Neutrophil (primary cell): Measurements from ENCODE around the gene HOXA10.

Experiments used
- H3K27ac ChIP-seq: fragments of 200-600 bp; sonication (generic); 2 replicates; pipeline ENCODE4 v1.5.1; 2016; ENCODE audit warnings: mild to moderate bottlenecking, moderate library complexity
- H3K27me3 ChIP-seq: fragments of 200-600 bp; sonication (generic); 2 replicates; pipeline ENCODE4 v1.6.0; 2016; ENCODE audit warnings: mild to moderate bottlenecking
- H3K36me3 ChIP-seq: fragments of 200-600 bp; sonication (generic); 2 replicates; pipeline ENCODE4 v1.5.1; 2017
- H3K4me1 ChIP-seq, 2 experiments: fragments of 200-600 bp in 1 of 2; sonication (generic) in 1 of 2; 1 replicate in 1 of 2; 2 replicates in 1 of 2; pipeline versions ENCODE4 v1.5.1 to v1.6.1; 2013 to 2016; ENCODE audit warnings: low read depth in 1 of 2, low read length in 1 of 2, mild to moderate bottlenecking in 1 of 2, moderate library complexity in 1 of 2; ENCODE audit not compliant: control insufficient read depth in 1 of 2, insufficient read depth in 1 of 2
- H3K4me3 ChIP-seq, 2 experiments: fragments of 200-600 bp in 1 of 2; sonication (generic) in 1 of 2; 1 replicate in 1 of 2; 2 replicates in 1 of 2; pipeline ENCODE4 v1.5.1; 2013 to 2016; ENCODE audit warnings: low read depth in 1 of 2, low read length in 1 of 2, mild to moderate bottlenecking in 1 of 2, moderate library complexity in 1 of 2
- H3K9me3 ChIP-seq: fragments of 200-600 bp; sonication (generic); 2 replicates; pipeline ENCODE4 v1.5.1; 2016
- TF ChIP-seq, protein P1 (sequence below): fragments of 200-600 bp; sonication (generic); IDR thresholded peaks from 2 replicates; pipeline ENCODE4 v1.5.1; 2016; ENCODE audit warnings: antibody characterized with exemption

Gene HOXA10

DNA sequence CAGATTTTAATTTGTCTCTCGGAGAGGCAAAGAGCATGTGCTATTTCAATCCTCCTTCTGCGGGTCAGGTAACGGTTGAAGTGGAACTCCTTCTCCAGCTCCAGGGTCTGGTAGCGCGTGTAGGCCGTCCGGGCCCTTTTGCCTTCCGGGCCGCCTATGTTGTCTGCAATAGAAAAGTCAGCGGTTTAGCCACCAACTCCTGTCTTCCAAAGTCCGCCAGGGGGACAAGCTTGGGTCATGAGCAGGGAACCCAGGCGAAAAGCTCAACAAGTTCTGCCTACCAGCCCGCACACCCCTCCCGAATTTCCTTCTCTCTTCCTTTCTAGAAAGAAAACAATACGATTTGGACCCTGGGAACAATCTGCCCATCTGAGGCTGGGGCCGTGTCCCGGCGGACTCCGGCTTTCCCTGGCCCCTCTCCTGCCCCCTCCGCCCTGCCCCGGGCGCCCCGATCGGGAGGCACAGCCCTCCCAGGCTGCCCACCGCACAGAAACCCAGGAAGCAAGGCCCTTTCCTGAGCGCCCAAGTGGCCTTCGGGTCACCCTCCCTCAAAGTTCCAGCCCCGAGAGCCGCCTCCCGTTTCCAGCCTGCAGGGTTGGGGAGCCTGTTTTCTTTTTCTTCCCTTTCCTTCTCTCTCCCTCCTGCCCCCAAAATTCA lies 32.1 kb downstream of the HOXA10 start:
- Histone ChIP-seq H3K27me3 (peaks cover 75% of the 10 kb centered on the region), H3K36me3 (no peaks in the 10 kb centered on the region), H3K9me3 (no peaks in the 10 kb centered on the region), H3K4me3 (peak overlapping the region; percentile 38 to 41), H3K4me1 (no peaks in the 10 kb centered on the region), H3K27ac (no peak overlapping the region)
- TF ChIP-seq, protein P1, sequence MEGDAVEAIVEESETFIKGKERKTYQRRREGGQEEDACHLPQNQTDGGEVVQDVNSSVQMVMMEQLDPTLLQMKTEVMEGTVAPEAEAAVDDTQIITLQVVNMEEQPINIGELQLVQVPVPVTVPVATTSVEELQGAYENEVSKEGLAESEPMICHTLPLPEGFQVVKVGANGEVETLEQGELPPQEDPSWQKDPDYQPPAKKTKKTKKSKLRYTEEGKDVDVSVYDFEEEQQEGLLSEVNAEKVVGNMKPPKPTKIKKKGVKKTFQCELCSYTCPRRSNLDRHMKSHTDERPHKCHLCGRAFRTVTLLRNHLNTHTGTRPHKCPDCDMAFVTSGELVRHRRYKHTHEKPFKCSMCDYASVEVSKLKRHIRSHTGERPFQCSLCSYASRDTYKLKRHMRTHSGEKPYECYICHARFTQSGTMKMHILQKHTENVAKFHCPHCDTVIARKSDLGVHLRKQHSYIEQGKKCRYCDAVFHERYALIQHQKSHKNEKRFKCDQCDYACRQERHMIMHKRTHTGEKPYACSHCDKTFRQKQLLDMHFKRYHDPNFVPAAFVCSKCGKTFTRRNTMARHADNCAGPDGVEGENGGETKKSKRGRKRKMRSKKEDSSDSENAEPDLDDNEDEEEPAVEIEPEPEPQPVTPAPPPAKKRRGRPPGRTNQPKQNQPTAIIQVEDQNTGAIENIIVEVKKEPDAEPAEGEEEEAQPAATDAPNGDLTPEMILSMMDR = no peak

DNA sequence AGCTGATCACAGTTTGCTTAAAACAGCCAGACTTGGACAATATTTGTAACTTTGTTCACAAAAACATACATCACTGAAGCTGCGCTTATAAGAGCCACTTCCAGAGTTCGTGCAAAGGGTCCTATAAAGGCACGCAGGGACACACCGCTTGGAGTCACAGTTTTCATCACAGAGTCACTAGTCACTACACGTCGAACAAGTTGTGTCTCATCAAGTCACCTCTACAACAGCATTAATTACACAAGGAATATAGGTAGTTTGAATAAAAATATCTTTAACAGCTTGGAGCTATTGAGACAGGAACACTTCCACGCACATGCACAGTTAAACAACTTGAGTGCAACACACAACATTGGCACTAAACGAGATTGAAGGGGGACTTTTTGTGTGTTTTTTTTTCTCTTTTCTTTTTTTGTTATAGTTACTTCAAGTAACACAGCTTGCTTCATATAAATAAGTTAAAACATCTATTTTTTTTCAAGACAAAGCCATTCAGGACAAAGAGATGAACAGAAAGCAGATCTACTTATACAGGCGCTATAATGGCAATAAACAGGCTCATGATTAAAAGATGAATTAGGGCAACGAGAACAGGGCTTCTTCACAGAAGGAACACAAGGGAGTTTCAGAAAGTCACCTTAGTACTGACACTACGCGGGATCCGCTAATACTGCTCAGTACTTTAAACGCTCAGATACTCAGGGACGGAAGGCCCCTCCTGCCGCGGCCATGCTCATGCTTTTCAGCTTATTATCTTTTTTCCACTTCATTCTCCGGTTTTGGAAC lies 32.8 kb downstream of the HOXA10 start:
- Histone ChIP-seq H3K36me3 (no peaks in the 10 kb centered on the region), H3K4me1 (no peaks in the 10 kb centered on the region), H3K4me3 (no peak overlapping the region), H3K27me3 (peaks cover 75% of the 10 kb centered on the region), H3K9me3 (no peaks in the 10 kb centered on the region), H3K27ac (no peak overlapping the region)
- TF ChIP-seq, protein P1 = no peak

DNA sequence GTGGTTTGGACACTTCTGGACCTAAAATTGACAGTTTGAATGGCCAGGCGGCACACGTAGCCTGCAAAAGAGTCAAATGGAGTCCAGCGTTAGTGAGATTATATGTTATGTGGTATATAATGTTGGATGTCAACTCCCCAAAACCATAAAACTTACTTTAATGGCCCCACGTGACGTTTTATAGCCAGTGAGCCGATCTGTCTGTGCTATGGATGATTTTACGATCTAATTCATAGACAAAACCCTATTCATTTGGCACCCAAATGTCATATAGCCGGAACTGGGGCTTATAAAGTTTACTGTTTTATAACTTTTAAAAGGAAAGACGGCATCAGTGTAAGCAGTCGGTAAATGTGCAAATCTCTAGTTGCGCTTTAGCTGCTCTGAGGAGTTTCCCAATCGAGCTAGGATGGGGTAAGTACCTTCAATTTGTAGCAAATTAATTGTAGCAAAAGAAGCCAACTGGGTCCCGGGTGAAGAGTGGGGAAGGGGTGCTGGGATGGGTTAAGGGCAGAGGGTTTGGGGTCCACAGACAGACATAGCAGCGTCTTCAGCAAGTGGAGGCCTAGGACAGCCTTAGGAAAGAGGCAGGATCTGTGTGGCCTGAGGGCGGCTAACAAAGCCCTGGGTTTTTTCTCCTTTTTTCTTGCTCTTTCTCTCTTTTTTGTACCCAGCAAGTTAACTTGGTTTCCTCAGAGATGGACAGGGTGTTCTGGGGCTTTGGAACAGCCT lies 33.8 kb downstream of the HOXA10 start:
- Histone ChIP-seq H3K27me3 (peaks cover 75% of the 10 kb centered on the region), H3K36me3 (no peaks in the 10 kb centered on the region), H3K9me3 (no peaks in the 10 kb centered on the region), H3K4me3 (no peak overlapping the region), H3K4me1 (peaks cover 4 to 8% of the 10 kb centered on the region in 2 experiments), H3K27ac (no peak overlapping the region)
- TF ChIP-seq, protein P1 = no peak

DNA sequence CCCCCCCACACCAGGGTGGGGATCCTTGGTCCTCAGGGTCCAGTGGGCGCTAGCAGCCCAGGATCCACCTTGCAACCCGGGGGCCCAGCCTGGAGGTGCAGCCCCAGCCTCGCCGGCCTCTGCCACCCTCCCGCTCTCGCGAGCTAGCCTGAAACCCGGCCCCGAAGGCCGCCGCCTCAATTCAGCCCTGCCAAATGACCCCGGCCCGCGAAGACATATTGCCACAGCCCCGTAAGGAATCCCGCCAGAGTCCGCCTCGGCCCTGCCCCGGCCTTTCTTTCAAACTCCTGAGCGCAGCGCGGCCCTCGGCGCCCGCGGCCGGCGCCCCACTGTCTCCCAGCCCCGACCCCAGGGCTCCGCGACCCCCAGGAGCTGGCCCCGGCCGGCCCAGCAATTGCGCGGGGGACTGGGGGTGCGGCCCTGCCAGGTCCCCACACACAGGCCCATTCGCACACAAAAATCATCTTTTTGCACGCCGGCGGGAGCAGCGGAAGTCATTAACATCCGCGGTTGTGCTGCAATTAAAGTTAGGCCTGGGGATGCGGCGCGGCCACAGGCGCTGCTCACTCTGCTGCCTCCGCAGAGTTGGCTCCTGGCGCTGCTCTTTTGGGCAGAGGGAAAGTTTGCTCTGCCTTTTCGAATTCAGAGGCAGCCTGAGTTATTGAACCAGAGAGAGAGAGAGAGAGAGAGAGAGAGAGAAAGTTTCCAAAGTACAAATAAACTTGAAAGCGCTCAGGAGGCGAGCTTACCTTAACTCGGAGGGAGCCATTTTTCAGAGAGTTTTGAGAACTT lies 34.6 kb downstream of the HOXA10 start:
- TF ChIP-seq, protein P1 = no peak
- Histone ChIP-seq H3K27ac (no peak overlapping the region), H3K4me1 (peaks cover 12 to 15% of the 10 kb centered on the region in 2 experiments), H3K9me3 (no peaks in the 10 kb centered on the region), H3K36me3 (no peaks in the 10 kb centered on the region), H3K27me3 (peaks cover 69% of the 10 kb centered on the region), H3K4me3 (no peak overlapping the region)

DNA sequence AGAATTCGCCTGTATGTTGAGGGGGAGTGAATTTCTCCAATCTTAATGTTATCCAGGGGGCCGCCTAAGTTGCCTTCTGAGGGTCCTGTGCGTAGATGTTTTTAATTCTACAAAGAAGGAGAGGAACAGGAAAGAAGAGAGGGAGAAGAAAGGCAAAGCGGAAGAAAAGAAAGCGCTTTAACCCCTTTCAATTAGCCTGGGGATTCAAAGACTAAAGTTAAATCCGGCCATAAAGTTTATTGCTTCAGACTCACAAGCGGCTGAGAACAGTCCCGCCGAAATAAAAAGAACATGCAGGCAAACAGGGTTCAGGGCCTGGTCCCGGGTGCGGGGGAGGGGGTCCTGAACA lies 35.2 kb downstream of the HOXA10 start:
- H3K9me3 ChIP-seq = no peaks in the 10 kb centered on the region
- H3K36me3 ChIP-seq = no peaks in the 10 kb centered on the region
- TF ChIP-seq, protein P1 = no peak
- H3K27me3 ChIP-seq = peaks cover 63% of the 10 kb centered on the region
- H3K4me3 ChIP-seq = no peak overlapping the region
- H3K27ac ChIP-seq = no peak overlapping the region
- peaks cover 17 to 21% of the 10 kb centered on the region in 2 experiments for H3K4me1 ChIP-seq
